Hematopoietic multipotent progenitor cell treated with erythropoietin and hydrocortisone succinate and interleukin-3 and kit ligand, for 17 days (in vitro differentiated cells): ENCODE data around the gene BANF2.
A peak's percentile ranks its signal among the peaks of the same experiment; 100 is the strongest.
"Not testable (repeated sequence)": the region's sequence is repeated elsewhere in the genome, so short reads cannot be mapped to it uniquely, and the experiment has no call there.

ENCODE experiments used
- DNase-seq: peaks from one replicate; pipeline ENCODE4 v3.0.0-alpha.2; 2015; ENCODE audit warnings: low spot score

The BANF2 gene

DNA sequence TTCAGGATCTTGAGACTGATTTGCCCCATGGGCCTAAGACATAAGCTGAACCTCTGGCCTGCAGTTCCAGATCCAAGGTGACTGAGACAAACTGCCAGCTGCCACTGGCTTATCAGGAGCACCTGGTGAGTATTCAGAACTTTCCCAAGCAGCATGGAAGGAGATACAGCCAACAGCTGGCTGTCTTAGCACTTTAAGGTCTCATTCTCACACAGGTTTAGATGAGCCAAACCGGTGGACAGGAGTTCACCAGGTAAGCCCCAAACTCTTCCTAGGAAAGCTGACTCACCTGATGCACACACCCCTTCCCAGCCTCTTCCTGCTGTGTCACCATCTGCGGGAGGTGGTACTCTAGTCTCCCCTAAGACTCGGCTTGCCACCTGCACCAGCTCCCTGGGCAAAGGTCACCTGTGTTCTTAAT is at the start of gene BANF2:
BANF2 (plus strand) TSS at position 36 of the 421 bp plus-strand sequence. CDS start 25,060 bp downstream, outside the sequence.
- DNase-seq, result no peak

DNA sequence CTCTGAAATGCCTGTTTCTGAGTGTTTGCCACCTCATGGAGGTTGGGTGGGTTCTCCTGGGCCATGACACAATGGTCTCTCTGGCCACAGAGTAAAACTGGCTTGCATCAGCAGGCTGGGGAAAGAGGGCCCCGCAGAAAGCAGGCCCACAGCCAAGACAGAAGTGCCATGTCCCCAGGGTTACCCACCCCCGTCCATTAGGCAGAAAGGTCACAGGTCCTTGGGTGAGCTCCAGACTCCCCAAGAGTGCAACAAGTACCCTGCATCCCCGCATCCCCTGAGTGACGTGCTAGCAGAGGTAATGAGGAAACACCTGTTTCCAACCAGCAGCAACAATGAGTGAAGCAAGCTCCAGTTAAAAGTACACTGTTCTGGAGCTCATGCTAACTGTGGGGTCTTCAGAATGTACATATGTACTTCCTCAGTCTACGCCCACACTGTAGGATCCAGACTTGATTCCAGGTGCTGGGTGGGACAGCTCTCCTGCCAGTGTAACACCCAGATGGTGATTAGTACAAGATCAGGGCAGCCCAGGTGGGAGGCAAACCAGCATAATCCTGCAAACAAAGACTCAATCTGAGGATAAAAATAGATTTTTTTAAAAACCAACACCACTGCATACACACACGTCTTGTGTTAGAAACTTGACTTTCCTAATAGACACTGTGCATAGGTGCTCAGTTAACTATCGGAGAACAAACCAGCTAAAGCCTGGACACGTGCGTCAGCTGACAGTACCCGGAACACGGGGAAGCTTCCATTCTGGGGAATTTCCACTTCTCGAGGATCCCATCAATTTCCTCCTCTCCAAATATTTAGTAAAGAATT is 49.3 kb upstream of the BANF2 start:
- no peak for DNase-seq

DNA sequence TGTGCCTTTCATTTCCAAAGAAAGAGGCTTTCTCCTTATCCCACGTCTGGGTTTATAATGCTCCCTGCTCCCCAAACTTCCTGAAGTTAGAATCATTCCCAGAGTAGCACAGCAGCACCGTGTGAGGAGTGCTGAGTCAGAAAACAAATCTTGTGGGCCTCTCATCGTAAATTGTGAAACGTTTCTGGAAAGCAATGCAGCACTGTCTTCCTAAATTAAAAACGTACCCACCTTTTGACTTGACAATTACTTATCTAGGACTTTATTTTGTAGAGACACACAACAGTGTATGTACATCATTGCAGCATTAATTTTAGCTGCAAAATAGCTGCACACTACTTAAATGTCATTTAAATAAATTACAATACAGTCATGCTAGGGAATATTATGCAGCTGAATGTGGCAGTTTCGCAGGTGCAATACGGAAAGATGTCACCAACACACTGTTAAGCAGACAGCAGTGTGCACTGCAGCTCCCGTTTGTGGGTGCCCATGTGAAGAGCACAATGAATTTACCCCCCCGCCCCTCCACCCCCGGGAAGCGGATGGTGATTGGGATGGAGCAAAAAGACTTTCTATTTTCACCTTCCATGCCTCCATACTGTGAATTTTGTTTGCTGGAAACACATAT is 48.5 kb upstream of the BANF2 start:
- no peak for DNase-seq

DNA sequence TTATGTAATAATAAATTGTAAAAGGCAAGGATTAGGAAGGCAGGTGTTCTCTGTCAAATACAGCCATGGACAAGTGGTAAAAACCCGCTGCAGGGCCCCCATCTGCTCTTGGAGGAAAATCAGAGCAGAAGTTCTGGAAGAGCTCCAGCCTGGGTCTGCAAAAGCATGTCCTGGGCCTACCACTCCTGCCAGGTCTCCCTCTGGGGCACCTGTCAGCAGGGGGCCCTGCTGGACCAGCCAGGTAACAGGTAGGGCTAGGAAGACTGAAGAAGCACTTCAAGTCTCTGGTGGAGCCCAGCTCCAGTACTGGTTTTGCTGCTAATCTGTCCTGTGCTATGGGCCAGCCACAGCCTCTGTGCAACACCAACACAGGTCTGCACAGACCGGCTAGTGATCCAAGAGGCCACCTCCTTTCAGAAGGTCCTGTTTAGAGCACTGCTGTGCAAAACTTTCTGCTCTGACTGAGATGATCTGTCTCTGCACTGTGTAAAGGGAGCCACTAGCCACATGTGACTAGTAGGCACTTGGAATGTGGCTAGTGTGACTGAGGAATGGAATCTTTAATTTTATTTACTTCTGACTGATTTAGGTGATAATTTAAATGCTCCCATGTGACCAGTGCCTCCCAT is 47.9 kb upstream of the BANF2 start:
- DNase-seq, result no peak

DNA sequence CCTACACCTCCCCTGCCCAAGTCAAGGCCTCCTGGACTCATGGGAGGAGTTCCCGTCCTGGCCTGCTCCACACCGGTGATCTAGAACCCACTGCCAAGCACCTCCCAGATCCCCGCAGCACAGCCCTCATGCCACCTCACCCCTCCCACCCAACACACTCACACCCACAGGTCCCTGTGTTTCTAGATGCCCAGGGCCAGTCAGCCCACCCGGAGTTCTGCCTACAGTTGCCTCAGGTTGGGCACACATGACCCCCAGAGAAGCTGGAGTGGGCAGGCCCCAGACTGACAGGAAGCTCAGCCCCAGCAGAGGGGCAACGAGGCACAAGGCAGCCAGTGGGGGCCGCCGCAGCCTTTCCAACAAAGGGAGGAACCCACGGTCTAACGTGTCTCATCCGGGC is 47.4 kb upstream of the BANF2 start:
- no peak for DNase-seq

DNA sequence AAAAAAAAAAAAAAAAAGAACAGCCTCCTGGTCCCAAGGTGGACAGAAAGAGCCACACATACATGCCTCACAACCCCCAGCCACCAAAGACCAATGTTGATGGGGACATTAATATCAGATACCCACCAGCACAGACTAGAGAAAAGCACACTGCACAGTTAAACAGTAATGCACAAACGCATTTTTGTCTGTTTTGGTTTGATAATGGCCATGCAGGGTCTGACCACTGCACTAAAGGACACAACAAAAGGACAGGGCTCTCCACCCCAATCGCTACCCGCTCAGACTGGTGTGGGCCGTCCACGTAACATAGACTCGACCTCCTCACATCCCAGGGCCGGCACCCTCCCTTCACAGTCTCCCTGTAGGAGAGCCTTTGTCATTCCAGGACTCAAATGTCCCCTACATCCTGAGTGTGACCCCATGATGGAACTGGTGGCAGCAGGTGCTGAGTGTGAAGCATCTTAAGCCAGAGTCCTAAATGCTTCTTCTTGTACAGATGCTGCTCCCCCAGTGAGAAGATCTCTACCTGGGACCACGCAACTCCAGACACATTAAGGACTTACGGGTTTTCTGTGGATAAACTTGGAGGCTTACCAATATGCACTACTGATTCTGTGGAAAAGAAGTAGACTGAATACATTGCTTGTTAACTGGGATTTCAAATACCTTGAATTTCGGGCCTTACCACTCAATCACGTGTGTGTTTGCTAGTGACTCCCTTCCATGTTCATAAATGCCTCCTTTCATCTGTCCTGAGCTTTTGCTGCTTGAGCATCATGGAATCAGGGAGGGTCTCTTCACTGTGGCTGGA is 45.7 kb upstream of the BANF2 start:
- no peak for DNase-seq

DNA sequence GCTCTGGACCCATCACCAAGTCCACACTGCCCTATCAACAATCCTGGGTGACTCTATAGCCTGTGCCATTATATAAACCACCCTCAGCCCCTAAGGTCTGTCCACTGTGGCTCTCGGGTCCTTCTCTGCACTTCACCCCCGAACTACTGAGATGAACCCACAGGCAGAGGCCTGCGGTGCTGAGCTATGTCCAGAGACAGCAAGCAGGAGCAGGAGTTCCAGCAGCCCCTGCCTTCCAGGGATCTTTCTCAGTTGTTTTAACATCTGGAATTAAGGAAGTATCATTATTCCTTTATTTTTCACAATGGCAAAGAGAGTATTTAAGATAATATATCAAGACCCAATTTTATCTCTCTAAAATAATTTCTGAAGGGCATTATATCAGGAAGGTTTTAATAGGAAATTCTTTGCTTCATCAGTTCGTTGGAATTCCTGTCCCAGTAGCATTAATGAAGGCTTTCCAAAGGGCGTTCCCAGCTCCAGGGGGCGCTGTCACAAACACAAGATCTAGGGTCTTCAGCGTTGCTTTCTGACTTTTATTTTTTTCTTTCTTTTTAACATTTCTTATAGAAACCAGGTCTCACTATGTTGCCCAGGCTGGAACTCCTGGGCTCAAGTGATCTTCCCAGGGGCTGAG is 45.0 kb upstream of the BANF2 start:
- DNase-seq, result peak; percentile 21

DNA sequence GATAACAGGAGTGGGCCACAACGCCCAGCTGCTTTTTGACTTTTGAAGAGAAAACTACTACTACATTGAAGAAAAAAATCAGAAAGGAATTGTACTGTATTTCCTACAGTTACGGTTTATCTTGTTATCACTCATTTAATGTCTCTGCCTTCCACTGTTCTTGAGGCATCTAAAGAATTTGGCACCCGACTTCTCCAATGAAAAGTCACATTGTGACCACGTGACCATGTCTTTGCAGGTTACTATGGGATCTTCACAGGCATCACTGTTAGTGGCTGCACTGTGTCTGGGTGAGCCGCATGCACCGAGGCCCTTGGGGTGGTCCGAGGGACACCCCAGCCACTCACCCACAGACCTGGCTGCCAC is 44.5 kb upstream of the BANF2 start:
- DNase-seq, result no peak

DNA sequence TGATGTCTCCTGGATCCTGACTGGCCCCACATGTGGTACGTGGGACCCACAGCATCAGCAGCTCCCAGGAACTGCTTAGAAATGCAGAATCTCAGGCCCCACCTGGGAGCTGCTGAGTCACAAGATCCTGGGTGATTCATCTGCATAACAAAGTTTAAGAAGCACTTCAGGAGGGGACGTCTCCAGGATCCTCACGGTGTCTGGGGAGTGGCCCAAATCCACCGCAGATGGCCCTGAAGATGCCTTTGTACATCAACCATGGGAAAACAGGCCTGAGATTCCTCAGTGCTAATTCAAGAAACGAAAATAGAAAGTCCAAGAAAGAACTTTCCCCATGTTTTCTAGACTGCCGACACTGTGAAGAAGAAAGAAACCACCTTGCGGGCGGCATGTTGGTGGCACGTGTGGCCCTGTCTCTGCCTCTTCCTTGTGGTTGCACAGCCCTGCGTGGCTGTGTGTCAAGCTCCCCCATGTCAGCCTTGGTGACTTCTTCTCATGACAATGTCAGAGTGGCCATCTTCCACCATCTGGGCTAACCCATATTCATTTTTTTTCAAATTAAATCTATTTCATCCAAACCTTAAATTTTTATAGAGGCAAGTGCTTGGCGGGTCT is 43.8 kb upstream of the BANF2 start:
- DNase-seq, result no peak

DNA sequence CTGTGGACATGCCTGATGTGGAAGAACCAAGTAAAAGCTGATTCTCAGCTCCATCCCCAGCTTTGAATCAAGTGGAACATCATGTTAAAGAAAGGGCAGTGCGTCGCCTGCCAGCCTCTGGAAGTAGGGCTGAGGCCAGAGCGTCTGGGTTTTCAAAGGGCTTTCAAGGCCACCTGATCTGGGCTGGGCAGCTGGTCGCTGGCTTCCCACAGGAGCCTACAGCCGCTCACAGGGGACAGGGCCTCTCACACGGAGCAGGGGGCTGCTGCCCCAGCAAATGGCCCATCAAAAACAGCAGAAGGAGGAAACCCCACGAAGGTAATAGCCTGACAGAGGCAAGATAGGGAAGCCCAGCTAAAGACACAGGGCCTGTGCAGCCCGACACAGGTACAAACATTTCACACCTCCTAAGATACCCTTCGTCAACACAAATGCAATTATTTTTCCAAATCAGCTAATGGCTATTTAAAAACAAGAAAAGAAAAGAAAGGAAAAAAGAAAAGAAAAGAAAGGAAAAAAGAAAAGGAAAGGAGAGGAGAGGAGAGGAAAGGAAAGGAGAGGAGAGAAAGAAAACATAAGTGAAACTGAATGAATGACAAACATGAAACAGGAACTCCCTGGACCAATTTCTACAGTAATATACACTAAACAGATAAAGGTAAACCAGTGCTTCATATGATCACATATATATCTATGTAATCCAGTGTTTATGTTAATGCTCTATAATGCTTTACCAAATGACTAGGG is 42.5 kb upstream of the BANF2 start:
- no peak for DNase-seq

DNA sequence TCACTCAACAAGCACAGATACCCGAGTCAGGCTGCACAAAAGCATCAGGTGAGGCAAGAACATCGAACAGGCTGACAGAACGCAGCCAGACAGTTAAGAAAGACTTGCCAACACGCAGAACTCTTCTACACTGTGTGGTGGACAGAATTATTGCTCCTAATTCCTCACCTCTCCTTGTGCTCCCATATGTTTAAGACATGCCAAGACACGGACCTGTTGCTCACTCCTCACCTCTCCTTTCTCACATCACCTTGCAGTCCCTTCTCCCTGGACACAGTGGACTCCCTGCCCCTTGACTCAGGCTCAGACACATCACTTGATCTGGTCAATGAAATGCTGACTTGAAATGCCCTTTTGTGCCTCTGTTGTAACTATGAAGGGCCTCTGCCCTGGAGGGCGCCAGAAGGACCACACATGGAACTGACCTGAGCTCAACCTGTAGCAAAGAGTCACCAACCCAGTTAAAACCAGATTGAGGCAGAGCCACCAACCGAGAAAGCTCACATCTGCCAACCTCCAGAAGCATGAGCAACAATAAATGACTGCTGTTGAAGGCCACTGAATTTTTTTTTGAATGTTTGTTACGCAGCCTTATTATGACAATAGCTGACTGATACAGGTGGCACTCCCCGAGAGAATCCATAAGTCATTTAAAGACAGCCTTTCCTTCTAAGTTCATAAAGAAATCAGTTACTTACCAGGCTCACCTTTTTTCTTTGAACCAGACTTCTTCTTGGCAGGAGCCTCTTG is 41.7 kb upstream of the BANF2 start:
- no peak for DNase-seq

DNA sequence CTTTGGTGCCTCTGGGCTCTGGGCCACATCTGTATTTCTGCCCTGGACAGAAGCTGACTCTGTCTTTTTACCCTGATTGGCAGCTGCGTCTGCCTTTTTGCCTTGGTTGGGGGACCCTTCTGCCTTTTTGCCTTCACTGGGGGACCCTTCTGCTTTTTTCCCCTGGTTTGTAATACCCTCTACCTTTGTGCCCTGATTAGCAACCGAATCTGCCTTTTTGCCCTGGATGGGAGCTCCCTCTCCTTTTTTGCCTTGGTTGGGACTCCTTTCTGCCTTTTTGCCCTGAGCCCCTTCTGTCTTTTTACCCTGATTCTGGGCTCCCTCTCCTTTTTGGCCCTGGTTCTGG is 41.1 kb upstream of the BANF2 start:
- DNase-seq, result no peak

DNA sequence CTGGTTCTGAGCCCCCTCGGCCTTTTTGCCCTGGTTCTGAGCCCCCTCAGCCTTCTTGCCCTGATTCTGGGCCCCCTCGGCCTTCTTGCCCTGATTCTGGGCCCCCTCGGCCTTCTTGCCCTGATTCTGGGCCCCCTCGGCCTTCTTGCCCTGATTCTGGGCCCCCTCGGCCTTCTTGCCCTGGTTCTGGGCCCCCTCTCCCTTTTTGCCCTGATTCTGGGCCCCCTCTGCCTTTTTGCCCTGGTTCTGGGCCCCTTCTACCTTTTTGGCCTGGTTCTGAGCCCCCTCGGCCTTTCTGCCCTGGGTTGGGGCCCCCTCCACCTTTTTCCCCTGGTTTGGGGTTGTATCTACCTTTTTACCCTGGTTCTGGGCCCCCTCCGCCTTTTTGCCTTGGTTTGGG is 40.4 kb upstream of the BANF2 start:
- DNase-seq, result not testable (repeated sequence)

DNA sequence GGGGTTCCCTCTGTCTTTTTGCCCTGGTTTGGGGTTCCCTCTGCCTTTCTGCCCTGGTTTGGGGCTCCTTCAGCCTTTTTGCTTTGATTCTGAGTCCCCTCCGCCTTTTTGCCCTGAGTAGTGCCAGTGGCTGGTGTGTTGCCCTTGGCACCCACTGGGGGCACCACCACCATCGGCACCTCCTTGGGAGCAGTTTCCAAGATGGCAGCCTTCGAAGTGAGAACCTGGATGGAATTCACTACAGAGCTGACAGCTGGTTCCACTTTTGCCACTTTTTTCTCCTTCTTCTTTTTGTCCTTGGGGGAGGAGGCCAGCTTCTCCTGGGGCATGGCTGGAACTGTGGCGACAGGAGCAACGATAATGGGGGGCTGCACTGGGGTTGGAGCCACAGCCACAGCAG is 40.0 kb upstream of the BANF2 start:
- no peak for DNase-seq

DNA sequence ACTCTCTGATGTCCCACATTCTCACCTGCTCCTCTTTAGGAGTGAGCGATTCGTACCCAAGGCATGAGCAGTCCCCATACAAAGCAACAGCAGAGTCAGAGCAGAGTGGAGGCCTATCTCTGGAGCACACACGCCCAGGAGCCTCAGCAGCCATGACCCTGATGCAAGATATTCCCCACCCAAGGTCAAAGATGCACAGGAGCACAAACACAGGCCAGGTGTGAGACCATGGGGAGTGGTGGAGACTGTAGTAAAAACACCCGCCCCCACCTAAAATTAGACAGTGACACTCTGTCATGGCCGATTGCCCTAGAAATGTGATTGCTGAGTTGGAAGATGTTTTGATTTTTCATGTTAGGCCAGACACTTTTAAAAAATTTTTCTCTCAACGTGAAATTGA is 39.1 kb upstream of the BANF2 start:
- no peak for DNase-seq

DNA sequence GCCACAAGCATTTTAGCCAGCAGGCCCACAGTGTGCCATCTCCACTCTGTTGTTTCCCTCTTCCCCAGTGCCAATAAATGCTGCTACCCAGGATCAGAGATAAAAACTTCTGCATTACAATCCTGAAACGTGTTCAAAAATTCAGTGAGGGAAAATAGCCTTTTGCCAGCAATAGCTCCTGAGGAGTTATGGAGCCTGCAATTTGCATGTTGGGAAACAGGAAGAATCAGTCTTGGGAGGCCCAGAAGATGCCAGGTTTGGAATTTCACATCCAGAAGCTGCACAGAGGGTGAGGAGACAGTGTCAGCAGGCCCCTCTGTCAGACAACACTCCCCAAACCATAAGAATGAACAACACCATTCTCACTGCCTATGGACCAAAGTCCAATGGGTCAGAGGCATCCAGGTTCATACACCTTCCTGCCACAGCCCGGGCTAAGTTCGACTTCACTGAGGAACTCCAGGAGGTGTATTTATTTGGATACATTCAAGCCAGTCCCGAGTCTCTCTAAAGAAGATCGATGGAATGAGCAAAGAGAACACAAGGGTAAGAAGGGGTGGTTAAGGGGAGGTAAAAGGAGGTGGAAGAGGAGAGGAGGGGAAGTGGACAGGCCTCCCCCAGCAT is 38.5 kb upstream of the BANF2 start:
- DNase-seq, result no peak

DNA sequence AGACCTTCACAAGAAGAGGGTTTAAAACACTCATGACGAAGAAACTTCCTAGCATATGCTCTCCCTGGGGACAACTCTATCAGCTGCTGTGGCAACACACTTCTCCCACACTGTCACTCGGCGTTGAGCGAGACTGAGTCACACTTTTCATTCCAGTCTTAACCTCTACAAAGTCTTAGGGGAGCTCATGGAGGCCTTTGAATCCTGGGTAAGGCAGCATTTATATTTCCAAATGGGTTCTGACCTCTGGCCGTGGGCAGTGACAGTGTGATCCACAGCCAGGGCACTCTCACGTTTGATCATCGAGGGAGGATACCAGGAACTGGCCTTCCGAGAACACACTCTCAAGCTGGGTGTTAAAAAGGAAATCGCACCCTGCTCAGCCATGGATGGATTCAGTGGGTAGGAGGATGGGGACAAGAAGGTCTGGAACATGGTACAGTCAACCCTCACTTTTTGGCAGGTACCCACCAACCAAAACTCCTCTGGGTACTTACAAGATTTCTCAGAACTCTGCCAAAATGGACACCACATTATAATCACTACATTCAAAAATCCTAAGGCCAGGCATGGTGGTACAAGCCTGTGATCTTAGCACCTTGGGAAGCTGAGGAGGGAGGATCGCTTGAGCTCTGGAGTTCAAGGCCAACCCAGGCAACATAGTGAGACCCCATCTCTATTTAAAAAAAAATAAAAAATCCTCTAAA is 37.3 kb upstream of the BANF2 start:
- DNase-seq, result no peak

DNA sequence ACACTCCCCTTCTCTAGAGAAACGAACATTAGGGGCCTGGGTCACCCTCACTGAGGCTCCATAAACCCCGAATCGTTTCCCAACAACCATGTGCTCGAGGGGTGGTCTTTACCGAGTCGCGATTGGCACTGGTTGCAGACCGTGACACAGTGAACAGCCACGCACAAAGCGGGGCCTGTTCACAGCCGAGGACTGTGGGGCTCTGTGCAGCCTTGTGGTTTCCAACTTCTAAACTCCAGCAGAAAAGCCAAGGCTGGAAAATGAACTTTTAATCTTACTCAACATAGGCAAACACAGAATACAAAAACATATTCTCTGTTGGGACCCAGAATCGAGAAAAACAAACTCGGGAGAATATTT is 36.7 kb upstream of the BANF2 start:
- DNase-seq, result no peak

DNA sequence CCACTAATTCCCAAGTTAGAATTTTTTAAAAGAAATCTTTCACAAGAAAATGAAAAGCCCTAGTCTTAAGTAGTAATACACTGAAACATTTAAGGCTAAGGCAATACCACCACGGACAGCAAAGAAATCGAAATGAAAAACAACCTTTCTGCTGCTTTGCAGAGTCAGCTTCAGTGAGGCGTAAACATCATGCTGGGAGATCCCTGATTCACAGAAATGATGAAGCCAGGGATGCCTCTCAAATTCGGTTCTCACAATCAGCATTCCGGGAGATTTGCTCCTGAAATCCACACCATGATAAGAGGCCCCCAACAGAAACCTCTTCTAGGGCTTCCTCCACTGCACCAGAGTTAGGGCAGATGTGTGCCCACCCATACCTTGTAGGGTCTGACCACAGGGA is 36.3 kb upstream of the BANF2 start:
- no peak for DNase-seq
